ENCODE data around the gene CCT6A.
"Not testable (repeated sequence)": the region's sequence is repeated elsewhere in the genome, so short reads cannot be mapped to it uniquely, and the experiment has no call there.

The CCT6A gene, protein sequence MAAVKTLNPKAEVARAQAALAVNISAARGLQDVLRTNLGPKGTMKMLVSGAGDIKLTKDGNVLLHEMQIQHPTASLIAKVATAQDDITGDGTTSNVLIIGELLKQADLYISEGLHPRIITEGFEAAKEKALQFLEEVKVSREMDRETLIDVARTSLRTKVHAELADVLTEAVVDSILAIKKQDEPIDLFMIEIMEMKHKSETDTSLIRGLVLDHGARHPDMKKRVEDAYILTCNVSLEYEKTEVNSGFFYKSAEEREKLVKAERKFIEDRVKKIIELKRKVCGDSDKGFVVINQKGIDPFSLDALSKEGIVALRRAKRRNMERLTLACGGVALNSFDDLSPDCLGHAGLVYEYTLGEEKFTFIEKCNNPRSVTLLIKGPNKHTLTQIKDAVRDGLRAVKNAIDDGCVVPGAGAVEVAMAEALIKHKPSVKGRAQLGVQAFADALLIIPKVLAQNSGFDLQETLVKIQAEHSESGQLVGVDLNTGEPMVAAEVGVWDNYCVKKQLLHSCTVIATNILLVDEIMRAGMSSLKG

GRCh38 chr7:56051339-56052191 lies at the start of gene CCT6A, which contains the start of gene PSPH:
CCT6A (plus strand) TSS chr7:56051765; CDS start chr7:56051849, 84 bp downstream.
PSPH (minus strand) TSS chr7:56051444; CDS start chr7:56021212, 30,232 bp downstream.
- DNase-seq: peak; percentile 98 to 99

GRCh38 chr7:56003749-56004148 lies 47.8 kb upstream of the CCT6A start:
- DNase-seq: no peak

DNA sequence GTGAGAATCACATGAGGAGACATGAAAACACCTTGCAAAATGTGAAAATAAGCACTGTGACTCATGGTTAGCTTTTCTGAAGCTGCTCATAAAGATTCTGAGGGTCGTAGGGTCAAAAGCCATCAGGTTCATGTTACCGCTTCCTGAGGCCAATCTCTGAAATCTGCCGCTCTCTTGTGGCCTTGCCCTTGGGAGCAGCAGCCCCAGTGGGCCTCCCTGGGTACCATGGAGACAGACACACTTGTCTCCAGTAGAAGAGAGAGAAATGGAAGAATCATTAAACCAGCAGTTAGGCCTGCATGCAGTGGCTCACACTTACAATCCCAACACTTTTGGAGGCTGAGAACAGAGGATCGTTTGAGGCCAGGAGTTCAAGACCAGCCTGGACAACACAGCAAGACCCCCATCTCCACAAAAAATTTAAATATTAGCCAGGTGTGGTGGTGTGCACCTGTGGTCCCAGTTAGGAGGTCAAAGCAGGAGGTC lies 44.4 kb upstream of the CCT6A start:
- no peak for DNase-seq

GRCh38 chr7:56007891-56008290 lies 43.7 kb upstream of the CCT6A start:
- no peak for DNase-seq

- DNase-seq: peak; percentile 87 to 97
These were observed 41.9 kb upstream of the CCT6A start for GRCh38 chr7:56009695-56010094.

GRCh38 chr7:56017015-56017414 lies 34.5 kb upstream of the CCT6A start:
- DNase-seq: not testable (repeated sequence)

DNA sequence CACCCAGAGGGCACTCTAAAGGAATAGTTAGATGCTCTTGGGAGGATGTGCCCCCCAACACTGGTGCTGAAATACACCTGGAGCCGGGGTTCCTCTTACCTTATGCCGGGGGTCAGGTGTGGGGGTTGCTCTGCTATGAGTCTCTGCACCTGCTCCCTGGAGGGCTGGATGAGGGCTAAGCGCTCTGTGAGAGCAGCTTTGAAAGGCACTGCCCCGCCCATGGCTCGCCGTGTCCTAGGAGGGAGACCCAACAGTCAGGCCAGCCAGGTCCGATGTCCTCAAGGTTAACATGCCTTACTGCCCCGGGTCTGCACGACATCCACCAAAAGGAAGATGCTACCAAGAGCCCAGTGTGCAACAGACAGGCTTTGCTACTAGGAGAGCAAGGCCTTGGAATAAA lies 32.1 kb upstream of the CCT6A start:
- DNase-seq: no peak

- DNase-seq: no peak
These were observed 28.1 kb upstream of the CCT6A start for GRCh38 chr7:56023500-56023899.

DNA sequence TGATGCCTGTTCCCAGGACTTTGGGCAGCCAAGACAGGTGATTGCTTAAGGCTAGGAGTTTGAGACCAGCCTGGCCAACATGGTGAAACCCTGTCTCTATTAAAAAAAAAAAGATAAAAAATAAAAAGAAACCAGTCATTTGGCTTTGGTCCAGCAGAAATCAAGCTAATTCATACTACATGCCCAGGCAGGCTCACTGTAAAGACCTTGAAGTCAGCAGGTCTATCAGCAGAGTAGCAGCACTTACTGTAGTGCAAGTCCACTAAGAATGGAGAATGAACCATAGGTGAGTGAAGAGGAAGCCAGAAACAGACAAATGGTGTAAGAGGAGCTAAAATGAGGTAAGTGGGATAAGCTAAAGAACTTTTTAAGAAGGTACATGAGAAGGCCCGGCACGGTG lies 25.0 kb upstream of the CCT6A start:
- no peak for DNase-seq

DNA sequence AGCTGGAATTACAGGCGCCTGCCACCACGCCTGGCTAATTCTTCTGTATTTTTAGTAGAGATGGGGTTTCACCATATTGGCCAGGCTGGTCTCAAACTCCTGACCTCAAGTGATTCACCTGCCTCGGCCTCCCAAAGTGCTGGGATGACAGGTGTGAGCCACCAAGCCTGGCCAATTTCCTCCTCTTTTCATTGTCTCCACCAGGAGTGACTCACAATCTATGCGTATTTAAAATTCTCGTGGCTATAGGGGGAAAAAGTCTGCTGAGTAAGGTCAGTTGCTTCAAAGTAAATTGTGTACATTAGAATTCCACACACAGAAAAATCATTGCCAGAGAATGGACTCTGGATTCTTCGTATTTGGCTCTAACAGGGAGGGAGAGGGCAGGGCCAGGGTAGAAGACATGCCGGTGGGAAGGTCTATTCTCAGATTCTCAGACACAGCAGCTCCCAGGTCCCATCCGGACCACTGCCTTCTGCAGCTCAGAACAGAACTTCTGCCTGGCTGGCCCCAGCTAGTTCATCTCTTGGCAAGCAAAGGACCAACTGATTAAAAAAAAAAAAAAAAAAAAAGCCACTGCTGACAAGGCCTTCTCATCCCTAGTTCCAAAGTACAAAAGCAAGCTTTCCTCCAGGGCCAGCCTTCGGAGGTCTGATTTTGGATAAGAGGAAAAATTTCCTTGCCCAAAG lies 22.5 kb upstream of the CCT6A start:
- no peak for DNase-seq

- DNase-seq: no peak
These were observed 21.2 kb upstream of the CCT6A start for GRCh38 chr7:56030340-56030739.

GRCh38 chr7:56031556-56031955 lies 20.0 kb upstream of the CCT6A start:
- DNase-seq: not testable (repeated sequence)

GRCh38 chr7:56032578-56032977 lies 19.0 kb upstream of the CCT6A start:
- not testable (repeated sequence) for DNase-seq

DNA sequence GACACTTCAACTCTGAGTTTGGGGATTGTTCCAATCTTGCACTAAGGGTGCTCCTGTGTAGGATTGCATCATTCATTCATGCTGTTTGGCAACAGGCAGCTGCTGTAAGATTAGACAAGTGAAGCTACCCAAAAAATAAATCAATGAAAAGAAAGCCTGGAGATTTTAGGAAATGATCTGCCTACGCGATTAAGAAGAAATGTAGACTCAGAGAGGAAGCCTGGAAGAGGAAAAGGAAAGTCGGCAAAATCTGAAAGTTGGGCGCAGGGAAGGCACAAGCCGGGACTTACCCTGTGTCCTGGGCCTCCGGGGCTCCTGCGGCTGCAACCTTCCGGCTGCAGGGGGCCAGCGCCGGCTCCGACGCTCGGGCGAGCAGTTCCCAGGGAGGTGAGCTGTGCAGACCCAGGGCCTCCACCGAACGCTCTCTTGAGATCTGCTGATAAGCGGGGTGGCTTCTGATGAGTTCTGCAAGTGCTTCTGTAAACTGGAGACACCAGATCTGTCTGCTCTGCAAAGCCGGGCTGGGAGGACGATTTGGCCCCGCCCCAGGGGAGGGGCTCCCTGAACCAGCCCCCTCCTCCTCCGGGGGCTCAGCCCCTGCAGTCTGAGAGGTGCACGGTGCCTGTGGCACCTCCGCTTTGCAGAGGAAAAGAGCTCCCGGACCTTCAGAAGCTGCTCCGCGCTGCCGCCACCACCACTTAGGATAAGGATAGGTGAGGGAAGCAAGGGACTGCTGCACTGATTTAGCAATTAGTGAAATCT lies 17.7 kb upstream of the CCT6A start:
- peak; percentile 90 to 93 for DNase-seq

GRCh38 chr7:56040730-56041129 lies 10.8 kb upstream of the CCT6A start:
- DNase-seq: no peak

- not testable (repeated sequence) for DNase-seq
These were observed 5.8 kb upstream of the CCT6A start for GRCh38 chr7:56045758-56046157.

DNA sequence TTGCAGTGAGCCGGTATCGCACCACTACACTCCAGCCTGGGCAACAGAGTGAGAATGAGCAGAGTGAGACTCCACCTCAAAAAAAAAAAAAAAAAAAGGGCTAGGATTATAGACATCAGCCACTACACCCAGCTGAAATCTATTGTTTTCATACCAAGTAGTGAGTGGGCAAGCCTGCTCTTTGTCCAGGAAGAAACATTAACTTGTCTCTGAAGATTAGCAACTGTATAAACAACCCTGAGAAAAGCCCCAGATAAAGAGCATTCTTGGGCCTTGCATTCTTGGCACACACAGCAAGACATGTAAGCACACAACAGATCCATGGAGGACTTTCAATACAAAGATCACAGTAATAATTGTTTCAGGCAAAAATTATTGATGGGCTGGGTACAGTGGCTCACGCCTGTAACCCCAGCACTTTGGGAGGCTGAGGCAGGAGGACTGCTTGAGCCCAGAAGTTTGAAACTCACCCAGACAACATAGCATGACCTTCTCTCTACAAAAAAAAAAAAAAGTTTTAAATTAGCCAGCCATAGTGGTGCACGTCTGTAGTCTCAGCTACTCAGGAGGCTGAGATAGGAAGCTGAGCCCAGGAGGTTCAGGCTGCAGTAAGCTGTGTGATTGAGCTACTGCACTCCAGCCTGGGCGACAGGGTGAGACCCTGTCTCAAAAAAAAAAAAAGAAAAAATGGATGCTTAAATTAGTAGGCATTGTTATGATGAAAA lies 4.7 kb upstream of the CCT6A start:
- no peak for DNase-seq

DNA sequence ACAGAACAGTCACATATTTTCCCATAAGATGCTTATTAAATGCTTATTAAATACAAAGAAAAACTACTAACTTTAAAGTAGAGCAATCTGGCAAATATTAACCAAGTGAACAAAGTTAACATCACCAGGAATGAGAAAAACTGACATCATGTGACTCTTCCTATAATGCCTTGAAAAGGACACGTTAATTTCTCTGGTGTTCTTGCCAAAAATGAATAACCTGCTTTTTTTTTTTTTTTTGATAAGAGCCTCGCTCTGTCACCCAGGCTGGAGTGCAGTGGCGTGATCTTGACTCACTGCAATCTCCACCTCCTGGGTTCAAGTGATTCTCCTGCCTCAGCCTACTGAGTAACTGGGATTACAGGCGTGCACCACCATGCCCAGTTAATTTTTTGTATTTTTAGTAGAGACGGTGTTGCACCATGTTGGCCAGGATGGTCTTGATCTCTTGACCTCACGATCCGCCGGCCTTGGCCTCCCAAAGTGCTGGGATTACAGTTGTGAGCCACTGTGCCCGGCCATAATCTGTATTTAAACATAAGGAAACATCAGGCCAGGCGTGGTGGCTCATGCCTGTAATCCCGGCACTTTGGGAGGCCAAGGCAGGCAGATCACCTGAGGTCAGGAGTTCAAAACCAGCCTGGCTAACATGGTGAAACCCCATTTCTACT lies 4.0 kb upstream of the CCT6A start:
- not testable (repeated sequence) for DNase-seq

- no peak for DNase-seq
These were observed 3.3 kb upstream of the CCT6A start for GRCh38 chr7:56048245-56048644.

DNA sequence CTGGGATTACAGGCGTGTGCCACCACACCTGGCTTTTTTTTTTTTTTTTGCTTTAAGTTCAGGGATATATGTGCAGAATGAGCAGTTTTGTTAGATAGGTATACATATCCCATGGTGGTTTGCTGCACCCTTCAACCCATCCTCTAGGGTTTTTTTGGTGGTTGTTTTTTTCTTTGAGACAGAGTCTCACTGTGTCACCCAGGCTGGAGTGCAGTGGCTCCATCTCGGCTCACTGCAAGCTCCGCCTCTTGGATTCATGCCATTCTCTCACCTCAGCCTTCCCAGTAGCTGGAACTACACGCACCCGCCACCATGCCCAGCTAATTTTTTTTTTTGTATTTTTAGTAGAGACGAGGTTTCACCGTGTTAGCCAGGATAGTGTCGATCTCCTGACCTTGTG lies 2.8 kb upstream of the CCT6A start:
- peak; percentile 42 to 77 for DNase-seq

- DNase-seq: no peak
These were observed 569 bp upstream of the CCT6A start for GRCh38 chr7:56051053-56051338.

Data from NCI-H2081 (cell line).